Psoas muscle (tissue), 8 donors: ENCODE data around the gene EEF1G. TPM values are rescaled to one million over a fixed set of nuclear protein-coding genes. Genes with fewer than 3 reads are reported as not detected.

Source experiments
- ATAC-seq, 4 donors: fragments of 200-7000 bp; cut with Tn5 transposase; one replicate each; pipeline ENCODE4 v1.9.1; 2020; ENCODE audit warnings: moderate library complexity in 3 of 4, mild to moderate bottlenecking in 2 of 4
- DNase-seq, 2 donors: peaks; one replicate each; pipeline ENCODE4 v3.0.0-alpha.2; 2020
- H3K27ac ChIP-seq: fragments of 200-600 bp; one replicate; pipeline ENCODE4 v1.8.0; 2022
- H3K27me3 ChIP-seq, 3 donors: fragments of 200-600 bp in 1 of 3; one replicate each; pipeline versions ENCODE4 v1.6.1 to v1.8.0; 2013 to 2022; ENCODE audit warnings: low read length in 2 of 3, mild to moderate bottlenecking in 2 of 3, moderate library complexity in 1 of 3; ENCODE audit not compliant: insufficient read depth in 3 of 3
- H3K36me3 ChIP-seq, 2 donors: fragments of 200-600 bp in 1 of 2; one replicate each; pipeline versions ENCODE4 v1.6.1 to v1.8.0; 2013 to 2022; ENCODE audit warnings: low read depth in 1 of 2, mild to moderate bottlenecking in 1 of 2, moderate library complexity in 1 of 2; ENCODE audit not compliant: insufficient read depth in 1 of 2
- H3K4me1 ChIP-seq: fragments of 200-600 bp; one replicate; pipeline ENCODE4 v1.8.0; 2022
- H3K4me3 ChIP-seq: fragments of 200-600 bp; one replicate; pipeline ENCODE4 v1.8.0; 2022; ENCODE audit warnings: mild to moderate bottlenecking
- H3K9me3 ChIP-seq: fragments of 200-600 bp; one replicate; pipeline ENCODE4 v1.8.0; 2022
- CTCF ChIP-seq: fragments of 200-600 bp; IDR thresholded peaks from one replicate; pipeline ENCODE4 v1.8.0; 2022; ENCODE audit warnings: antibody characterized with exemption
- WGBS, 3 donors: extraction: QIAGEN DNeasy Blood & Tissue Kit; methylation state at CpG; one replicate each; pipeline versions ENCODE4 v1.1.6 to v1.1.7; 2013; 5-methylcytosine and 5-hydroxymethylcytosine counted together
- intact Hi-C, 2 donors: fragments of 100-400 bp; cut with DNase I; formaldehyde crosslinking; loops; one replicate each; pipeline versions ENCODE4 v1.11.0 to v1.14.2; 2022
- polyA plus RNA-seq, 3 donors: library from polyadenylated mRNA; stranded (reverse); fragments of 200-250 nt; gene quantifications; one replicate each; pipeline ENCODE4 v1.2.3, GENCODE V29; 2013
- total RNA-seq, 4 donors: library from RNA; stranded (reverse); fragmentation: NEBNext Ultra II Directional in 2 of 4; extraction: Animal tissue kit (Norgen Biotek cat#: 25700) in 2 of 4; gene quantifications; one replicate each; pipeline versions ENCODE4 v1.2.1 to v1.2.4, GENCODE V29; 2021 to 2023
- donor health status: healthy with polysubstance abuse.
- donor health status: DM: no; HTN: no; CAD: no; lungs with moderate emphysema.
- donor health status: Bipolar disorder and iron deficiency.
- donor health status: healthy.
- donor health status: DM: yes; HTN: yes; CAD: no.
- donor health status: DM: no; HTN: no; CAD: no.
- donor health status: DM: no; HTN: no; CAD: no.
- donor health status: DM: yes; HTN: yes; CAD: no.

The EEF1G gene
- total and polyA plus RNA-seq, 7 donors: 1,137 to 2,356 (median 1,690) TPM

GRCh38 chr11:62615521-62615920, 41.8 kb upstream of the EEF1G start:
- H3K27me3 ChIP-seq: no peaks in the 10 kb centered on the region
- H3K27ac ChIP-seq: no peak overlapping the region
- no peaks in the 10 kb centered on the region for H3K9me3 ChIP-seq
- 82 to 90% (median 83%) methylated on average over 7 of the region's 7 CpGs for WGBS, 3 donors
- intact Hi-C loops: no loop called here
- H3K36me3 ChIP-seq: peaks cover 0 to 44% of the 10 kb centered on the region in 2 donors
- ATAC-seq (no peak), DNase-seq (no peak)
- TF ChIP-seq CTCF: no peak
- H3K4me1 ChIP-seq: peaks cover 18% of the 10 kb centered on the region
- H3K4me3 ChIP-seq: no peak overlapping the region

GRCh38 chr11:62614275-62614674, 40.6 kb upstream of the EEF1G start:
- Histone ChIP-seq H3K4me1 (peaks cover 12% of the 10 kb centered on the region), H3K9me3 (no peaks in the 10 kb centered on the region), H3K36me3 (peaks cover 0 to 48% of the 10 kb centered on the region in 2 donors), H3K27ac (peak overlapping the region; percentile 94), H3K27me3 (no peaks in the 10 kb centered on the region), H3K4me3 (no peak overlapping the region)
- ATAC-seq: no peak
- intact Hi-C loops: loop anchor here in 1 of 2 donors (5.0 kb wide), 1 partner anchor 38 kb away; the partner anchor contains the start of gene INTS5
- DNase-seq: no peak
- WGBS, 3 donors: 70 to 83% (median 73%) methylated on average over 8 of the region's 8 CpGs
- no peak for TF ChIP-seq CTCF

- DNase-seq (no peak), ATAC-seq (peak in 2 of 4 donors; percentile 20 to 22)
- Histone ChIP-seq H3K36me3 (peaks cover 0 to 49% of the 10 kb centered on the region in 2 donors), H3K9me3 (no peaks in the 10 kb centered on the region), H3K4me3 (peak overlapping the region; percentile 82), H3K4me1 (peaks cover 12% of the 10 kb centered on the region), H3K27me3 (no peaks in the 10 kb centered on the region), H3K27ac (peak overlapping the region; percentile 94)
- no peak for TF ChIP-seq CTCF
- intact Hi-C loops: loop anchor here in 1 of 2 donors (5.0 kb wide), 1 partner anchor 39 kb away; the partner anchor contains the start of gene INTS5
- 26 to 41% (median 28%) methylated on average over 14 to 15 of the region's 15 CpGs for WGBS, 3 donors
Measured at GRCh38 chr11:62613291-62613778, 39.6 kb upstream of the EEF1G start.

- Histone ChIP-seq H3K4me1 (peaks cover 12% of the 10 kb centered on the region), H3K4me3 (peak within 1 kb of the TSS; percentile 82), H3K36me3 (peaks cover 0 to 47% of the 10 kb centered on the region in 2 donors), H3K27me3 (no peaks in the 10 kb centered on the region), H3K9me3 (no peaks in the 10 kb centered on the region), H3K27ac (peak within 1 kb of the TSS; percentile 94)
- peak; percentile 88 for TF ChIP-seq CTCF
- peak; percentile 82 to 88 (median 86) for ATAC-seq
- DNase-seq: peak; percentile 94 to 95
- 1 to 4% (median 2%) methylated on average over 33 to 90 of the region's 91 CpGs for WGBS, 3 donors
- intact Hi-C loops: loop anchor here in 1 of 2 donors (5.0 kb wide), 1 partner anchor 40 kb away; the partner anchor contains the start of gene INTS5
Measured at GRCh38 chr11:62612366-62613290, 38.9 kb upstream of the EEF1G start, which contains the start of the genes EML3 and ROM1. Gene EML3 (minus strand): TSS chr11:62612775. CDS start chr11:62612457, 318 bp downstream. Gene ROM1 (plus strand): TSS chr11:62613257. CDS start chr11:62613282, 25 bp downstream.
